WTC11 (cell line): ENCODE results near the gene CMBL.
"Not testable (repeated sequence)": the region's sequence is repeated elsewhere in the genome, so short reads cannot be mapped to it uniquely, and the experiment has no call there.

Source experiments
- ATF1 ChIP-seq: sonication (generic); formaldehyde crosslinking; IDR thresholded peaks from 2 replicates; pipeline ENCODE4 v1.8.1; 2023; ENCODE audit warnings: mild to moderate bottlenecking, moderate library complexity, missing genetic modification reagents
- IRF2 ChIP-seq: sonication (generic); formaldehyde crosslinking; IDR thresholded peaks from 2 replicates; pipeline ENCODE4 v1.8.0; 2022; ENCODE audit warnings: low read depth, missing genetic modification reagents, borderline replicate concordance
- NR1H2 ChIP-seq: sonication (generic); formaldehyde crosslinking; IDR thresholded peaks from 2 replicates; pipeline ENCODE4 v1.9.0; 2021; ENCODE audit warnings: mild to moderate bottlenecking, moderate library complexity, missing genetic modification reagents
- NR3C1 ChIP-seq: sonication (generic); formaldehyde crosslinking; conservative IDR thresholded peaks from 2 replicates; pipeline ENCODE4 v1.8.1; 2023; ENCODE audit warnings: low read depth, mild to moderate bottlenecking, missing genetic modification reagents
- SMAD4 ChIP-seq: sonication (generic); formaldehyde crosslinking; IDR thresholded peaks from 2 replicates; pipeline ENCODE4 v1.8.0; 2022; ENCODE audit warnings: mild to moderate bottlenecking, missing genetic modification reagents
- TF ChIP-seq, protein P1 (sequence below): fragments of 200-600 bp; IDR thresholded peaks from 2 replicates; pipeline ENCODE4 v1.8.0; 2022; ENCODE audit warnings: antibody characterized with exemption
- TF ChIP-seq, protein P2 (sequence below): sonication (generic); formaldehyde crosslinking; IDR thresholded peaks from 2 replicates; pipeline ENCODE4 v1.8.0; 2022; ENCODE audit warnings: mild to moderate bottlenecking, missing genetic modification reagents
- TF ChIP-seq, protein P3 (sequence below): sonication (generic); formaldehyde crosslinking; IDR thresholded peaks from 2 replicates; pipeline ENCODE4 v1.8.0; 2023; ENCODE audit warnings: missing genetic modification reagents, mild to moderate bottlenecking, borderline replicate concordance

DNA sequence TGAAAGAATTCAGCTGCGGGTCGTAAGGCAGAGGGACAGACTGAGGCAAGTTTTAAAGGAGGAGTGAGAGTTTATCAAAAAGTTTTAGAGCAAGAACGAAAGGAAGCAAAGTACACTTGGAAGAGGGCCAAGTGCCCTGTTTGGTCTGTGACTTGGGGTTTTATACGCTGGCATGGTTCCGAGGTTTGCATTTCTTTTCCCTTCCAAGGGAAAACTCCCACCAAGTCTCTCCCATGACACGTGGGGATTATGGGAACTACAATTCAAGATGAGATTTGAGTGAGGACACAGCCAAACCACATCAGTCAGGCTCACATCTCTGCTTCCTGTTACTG is 34.9 kb downstream of the CMBL start:
- TF ChIP-seq, protein P1, sequence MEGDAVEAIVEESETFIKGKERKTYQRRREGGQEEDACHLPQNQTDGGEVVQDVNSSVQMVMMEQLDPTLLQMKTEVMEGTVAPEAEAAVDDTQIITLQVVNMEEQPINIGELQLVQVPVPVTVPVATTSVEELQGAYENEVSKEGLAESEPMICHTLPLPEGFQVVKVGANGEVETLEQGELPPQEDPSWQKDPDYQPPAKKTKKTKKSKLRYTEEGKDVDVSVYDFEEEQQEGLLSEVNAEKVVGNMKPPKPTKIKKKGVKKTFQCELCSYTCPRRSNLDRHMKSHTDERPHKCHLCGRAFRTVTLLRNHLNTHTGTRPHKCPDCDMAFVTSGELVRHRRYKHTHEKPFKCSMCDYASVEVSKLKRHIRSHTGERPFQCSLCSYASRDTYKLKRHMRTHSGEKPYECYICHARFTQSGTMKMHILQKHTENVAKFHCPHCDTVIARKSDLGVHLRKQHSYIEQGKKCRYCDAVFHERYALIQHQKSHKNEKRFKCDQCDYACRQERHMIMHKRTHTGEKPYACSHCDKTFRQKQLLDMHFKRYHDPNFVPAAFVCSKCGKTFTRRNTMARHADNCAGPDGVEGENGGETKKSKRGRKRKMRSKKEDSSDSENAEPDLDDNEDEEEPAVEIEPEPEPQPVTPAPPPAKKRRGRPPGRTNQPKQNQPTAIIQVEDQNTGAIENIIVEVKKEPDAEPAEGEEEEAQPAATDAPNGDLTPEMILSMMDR: not testable (repeated sequence)
- TF ChIP-seq IRF2 (CRISPR knock-in tag); SMAD4; NR1H2 (CRISPR knock-in tag); NR3C1 (CRISPR knock-in tag); ATF1 (CRISPR knock-in tag): not testable (repeated sequence)
- TF ChIP-seq, protein P2, sequence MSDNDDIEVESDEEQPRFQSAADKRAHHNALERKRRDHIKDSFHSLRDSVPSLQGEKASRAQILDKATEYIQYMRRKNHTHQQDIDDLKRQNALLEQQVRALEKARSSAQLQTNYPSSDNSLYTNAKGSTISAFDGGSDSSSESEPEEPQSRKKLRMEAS (CRISPR knock-in tag): not testable (repeated sequence)
- TF ChIP-seq, protein P3, sequence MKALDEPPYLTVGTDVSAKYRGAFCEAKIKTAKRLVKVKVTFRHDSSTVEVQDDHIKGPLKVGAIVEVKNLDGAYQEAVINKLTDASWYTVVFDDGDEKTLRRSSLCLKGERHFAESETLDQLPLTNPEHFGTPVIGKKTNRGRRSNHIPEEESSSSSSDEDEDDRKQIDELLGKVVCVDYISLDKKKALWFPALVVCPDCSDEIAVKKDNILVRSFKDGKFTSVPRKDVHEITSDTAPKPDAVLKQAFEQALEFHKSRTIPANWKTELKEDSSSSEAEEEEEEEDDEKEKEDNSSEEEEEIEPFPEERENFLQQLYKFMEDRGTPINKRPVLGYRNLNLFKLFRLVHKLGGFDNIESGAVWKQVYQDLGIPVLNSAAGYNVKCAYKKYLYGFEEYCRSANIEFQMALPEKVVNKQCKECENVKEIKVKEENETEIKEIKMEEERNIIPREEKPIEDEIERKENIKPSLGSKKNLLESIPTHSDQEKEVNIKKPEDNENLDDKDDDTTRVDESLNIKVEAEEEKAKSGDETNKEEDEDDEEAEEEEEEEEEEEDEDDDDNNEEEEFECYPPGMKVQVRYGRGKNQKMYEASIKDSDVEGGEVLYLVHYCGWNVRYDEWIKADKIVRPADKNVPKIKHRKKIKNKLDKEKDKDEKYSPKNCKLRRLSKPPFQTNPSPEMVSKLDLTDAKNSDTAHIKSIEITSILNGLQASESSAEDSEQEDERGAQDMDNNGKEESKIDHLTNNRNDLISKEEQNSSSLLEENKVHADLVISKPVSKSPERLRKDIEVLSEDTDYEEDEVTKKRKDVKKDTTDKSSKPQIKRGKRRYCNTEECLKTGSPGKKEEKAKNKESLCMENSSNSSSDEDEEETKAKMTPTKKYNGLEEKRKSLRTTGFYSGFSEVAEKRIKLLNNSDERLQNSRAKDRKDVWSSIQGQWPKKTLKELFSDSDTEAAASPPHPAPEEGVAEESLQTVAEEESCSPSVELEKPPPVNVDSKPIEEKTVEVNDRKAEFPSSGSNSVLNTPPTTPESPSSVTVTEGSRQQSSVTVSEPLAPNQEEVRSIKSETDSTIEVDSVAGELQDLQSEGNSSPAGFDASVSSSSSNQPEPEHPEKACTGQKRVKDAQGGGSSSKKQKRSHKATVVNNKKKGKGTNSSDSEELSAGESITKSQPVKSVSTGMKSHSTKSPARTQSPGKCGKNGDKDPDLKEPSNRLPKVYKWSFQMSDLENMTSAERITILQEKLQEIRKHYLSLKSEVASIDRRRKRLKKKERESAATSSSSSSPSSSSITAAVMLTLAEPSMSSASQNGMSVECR (CRISPR knock-in tag): not testable (repeated sequence)
